H1 (cell line): ENCODE measurements around the gene CTSC. TPM values are rescaled to one million over a fixed set of nuclear protein-coding genes. Genes with fewer than 3 reads are reported as not detected.

Experiments
- CTCF ChIA-PET: fragments of 300-600 bp; sonication (Branson Sonifier 250); formaldehyde crosslinking; loops from one replicate; lab custom pipeline; 2021; ENCODE audit not compliant: partially characterized antibody; lab: Charles Lee
- POLR2A ChIA-PET: fragments of 300-600 bp; sonication (Branson Sonifier 250); formaldehyde crosslinking; loops from one replicate; lab custom pipeline; 2021; ENCODE audit warnings: inconsistent platforms; ENCODE audit not compliant: partially characterized antibody; lab: Charles Lee
- DNase-seq, 2 experiments: peaks; one replicate each; pipeline versions ENCODE4 v3.0.0 to v3.0.0-alpha.2; 2010 to 2022; ENCODE audit warnings: low spot score in 2 of 2, low read depth in 1 of 2, mixed read lengths in 1 of 2
- FAIRE-seq: peaks from 2 replicates; lab custom pipeline; 2011; peaks lifted over from hg19 to GRCh38; lab: Jason Lieb, UNC
- H2AFZ ChIP-seq: 2 replicates; pipeline ENCODE4 v1.8.1; 2012; ENCODE audit warnings: low read length, inconsistent platforms
- H2AK5ac ChIP-seq: 2 replicates; pipeline ENCODE4 v1.6.1; 2013; ENCODE audit warnings: low read depth, low read length
- H2BK120ac ChIP-seq: replicated peaks from 2 replicates; pipeline ENCODE3; 2013; ENCODE audit warnings: low read depth, low read length, inconsistent platforms
- H2BK12ac ChIP-seq: 2 replicates; pipeline ENCODE4 v1.6.1; 2013; ENCODE audit warnings: low read depth, low read length
- H2BK15ac ChIP-seq: 2 replicates; pipeline ENCODE4 v1.6.1; 2013; ENCODE audit warnings: low read length
- H2BK20ac ChIP-seq: 2 replicates; pipeline ENCODE4 v1.6.1; 2013; ENCODE audit warnings: low read length
- H2BK5ac ChIP-seq: 2 replicates; pipeline ENCODE4 v1.6.1; 2013; ENCODE audit warnings: low read depth, low read length
- H3K14ac ChIP-seq: 2 replicates; pipeline ENCODE4 v1.6.1; 2013; ENCODE audit warnings: inconsistent platforms; ENCODE audit not compliant: insufficient read length
- H3K18ac ChIP-seq: 2 replicates; pipeline ENCODE4 v1.6.1; 2013; ENCODE audit warnings: low read length; ENCODE audit errors: extremely low read depth
- H3K23ac ChIP-seq: 2 replicates; pipeline ENCODE4 v1.6.1; 2013; ENCODE audit warnings: inconsistent platforms; ENCODE audit not compliant: insufficient read length
- H3K23me2 ChIP-seq: 2 replicates; pipeline ENCODE4 v1.6.1; 2013; ENCODE audit warnings: low read depth, low read length
- H3K27ac ChIP-seq: 2 replicates; pipeline ENCODE4 v1.6.1; 2011; ENCODE audit warnings: low read depth, low read length, inconsistent platforms
- H3K27me3 ChIP-seq, 4 experiments: replicated peaks in 1 of 4; 1 replicate in 1 of 4; 2 replicates in 3 of 4; pipeline versions ENCODE4 v1.6.1 to v1.8.1; 2011 to 2013; ENCODE audit warnings: low read length in 3 of 4, mild to moderate bottlenecking in 3 of 4, inconsistent platforms in 2 of 4, mixed read lengths in 2 of 4, moderate library complexity in 1 of 4; ENCODE audit not compliant: control insufficient read depth in 3 of 4, insufficient read depth in 3 of 4; ENCODE audit errors: extremely low read depth in 1 of 4
- H3K36me3 ChIP-seq, 4 experiments: 2 replicates each; pipeline versions ENCODE4 v1.6.1 to v1.8.1; 2011 to 2013; ENCODE audit warnings: mild to moderate bottlenecking in 4 of 4, low read length in 3 of 4, moderate library complexity in 2 of 4, control low read depth in 1 of 4, inconsistent platforms in 1 of 4; ENCODE audit not compliant: insufficient read depth in 4 of 4, control insufficient read depth in 2 of 4
- H3K4ac ChIP-seq: replicated peaks from 2 replicates; pipeline ENCODE3; 2013; ENCODE audit warnings: low read length, low read depth, mixed read lengths, inconsistent platforms; ENCODE audit not compliant: insufficient read length
- H3K4me1 ChIP-seq, 4 experiments: replicated peaks in 1 of 4; 1 replicate in 1 of 4; 2 replicates in 3 of 4; pipeline versions ENCODE4 v1.6.1 to v1.8.1; 2011 to 2013; ENCODE audit warnings: low read length in 3 of 4, inconsistent platforms in 2 of 4, mixed read lengths in 1 of 4; ENCODE audit not compliant: insufficient read depth in 4 of 4, control insufficient read depth in 3 of 4
- H3K4me2 ChIP-seq, 2 experiments: 2 replicates each; pipeline versions ENCODE4 v1.6.1 to v1.8.1; 2011 to 2013; ENCODE audit warnings: low read depth in 2 of 2, low read length in 2 of 2, control low read depth in 1 of 2, inconsistent platforms in 1 of 2, mild to moderate bottlenecking in 1 of 2; ENCODE audit not compliant: insufficient read depth in 1 of 2
- H3K4me3 ChIP-seq, 4 experiments: fragments of 200-600, 300-600 bp in 1 of 4; sonication (generic), shearing (Covaris generic), sonication (Bioruptor Twin) in 1 of 4; 2 replicates each; pipeline versions ENCODE4 v1.5.1 to v1.8.1; 2011 to 2016; ENCODE audit warnings: low read length in 4 of 4, low read depth in 3 of 4, control low read depth in 2 of 4, inconsistent platforms in 2 of 4, mild to moderate bottlenecking in 2 of 4, mixed read lengths in 1 of 4, moderate library complexity in 1 of 4; ENCODE audit not compliant: insufficient read depth in 2 of 4; ENCODE audit errors: extremely low read depth in 1 of 4
- H3K56ac ChIP-seq: replicated peaks from 2 replicates; pipeline ENCODE3; 2013; ENCODE audit warnings: low read depth, mild to moderate bottlenecking, mixed read lengths, low read length, inconsistent platforms; ENCODE audit not compliant: insufficient read length
- H3K79me1 ChIP-seq: 2 replicates; pipeline ENCODE4 v1.6.1; 2013; ENCODE audit warnings: low read depth, low read length, control low read depth
- H3K79me2 ChIP-seq, 2 experiments: 2 replicates each; pipeline versions ENCODE4 v1.6.1 to v1.8.1; 2012 to 2013; ENCODE audit warnings: low read length in 2 of 2, mild to moderate bottlenecking in 2 of 2, inconsistent platforms in 1 of 2; ENCODE audit not compliant: insufficient read depth in 2 of 2, control insufficient read depth in 1 of 2
- H3K9ac ChIP-seq, 4 experiments: replicated peaks in 1 of 4; 1 replicate in 1 of 4; 2 replicates in 3 of 4; pipeline versions ENCODE4 v1.6.1 to v1.8.1; 2011 to 2013; ENCODE audit warnings: low read depth in 3 of 4, low read length in 3 of 4, control low read depth in 2 of 4, mild to moderate bottlenecking in 2 of 4, moderate library complexity in 2 of 4, inconsistent platforms in 1 of 4; ENCODE audit errors: extremely low read depth in 1 of 4
- H3K9me3 ChIP-seq, 2 experiments: 2 replicates each; pipeline versions ENCODE4 v1.6.1 to v1.8.1; 2012 to 2013; ENCODE audit warnings: mild to moderate bottlenecking in 2 of 2, moderate library complexity in 2 of 2, control low read depth in 1 of 2, inconsistent platforms in 1 of 2, low read depth in 1 of 2, low read length in 1 of 2, mixed read lengths in 1 of 2; ENCODE audit not compliant: insufficient read depth in 2 of 2
- H4K20me1 ChIP-seq, 2 experiments: replicated peaks in 1 of 2; 2 replicates each; pipeline versions ENCODE3 to v1.8.1; 2011 to 2013; ENCODE audit warnings: inconsistent platforms in 2 of 2, low read length in 2 of 2, mild to moderate bottlenecking in 1 of 2; ENCODE audit not compliant: insufficient read depth in 2 of 2, control insufficient read depth in 1 of 2
- H4K5ac ChIP-seq: 2 replicates; pipeline ENCODE4 v1.6.1; 2013; ENCODE audit warnings: low read length, low read depth, mixed read lengths, inconsistent platforms; ENCODE audit not compliant: insufficient read length
- H4K8ac ChIP-seq: 2 replicates; pipeline ENCODE4 v1.8.0; 2013; ENCODE audit warnings: mild to moderate bottlenecking, moderate library complexity, low read length, inconsistent platforms; ENCODE audit not compliant: insufficient read depth; ENCODE audit errors: extremely low read depth
- H4K91ac ChIP-seq: replicated peaks from 2 replicates; pipeline ENCODE3; 2013; ENCODE audit warnings: low read length, mixed read lengths, inconsistent platforms; ENCODE audit not compliant: insufficient read length
- BCL11A ChIP-seq, 2 experiments: IDR thresholded peaks; one replicate each; pipeline ENCODE4 v1.6.1; 2011; ENCODE audit warnings: low read depth in 2 of 2, low read length in 2 of 2, mild to moderate bottlenecking in 2 of 2
- CTBP2 ChIP-seq: IDR thresholded peaks from 2 replicates; pipeline ENCODE4 v1.7.0; 2011; ENCODE audit warnings: borderline replicate concordance, mild to moderate bottlenecking, moderate library complexity, mixed read lengths, low read length; ENCODE audit not compliant: insufficient read depth, insufficient read length
- WGBS, 2 experiments: shearing (Covaris generic) in 1 of 2; methylation state at CpG; one replicate each; pipeline versions ENCODE4 v1.1.6 to v1.1.7; 2013 to 2015; ENCODE audit warnings: low lambda C conversion rate in 2 of 2, mixed read lengths in 2 of 2, inconsistent platforms in 1 of 2, low coverage in 1 of 2, missing lambda C conversion rate in 1 of 2; ENCODE audit not compliant: insufficient replicate concordance in 2 of 2, insufficient coverage in 1 of 2, insufficient read length in 1 of 2; ENCODE audit errors: extremely low coverage in 1 of 2, missing lambda C conversion rate in 1 of 2; 5-methylcytosine and 5-hydroxymethylcytosine counted together
- polyA plus RNA-seq, 7 experiments: library from polyadenylated mRNA; depleted of rRNA in 3 of 7; stranded (reverse) in 5 of 7; unstranded in 2 of 7; fragments of >200 nt in 5 of 7; fragments of 200-250 nt in 2 of 7; gene quantifications; 1 replicate in 5 of 7; 2 replicates in 1 of 7; 4 replicates in 1 of 7; pipeline versions ENCODE4 v1.2.1 to v1.2.3, GENCODE V29; 2011 to 2013; ENCODE audit warnings: missing spikeins in 2 of 7, mixed read lengths in 2 of 7
- total RNA-seq: library from RNA; stranded (reverse); fragmentation: NEBNext Ultra II Directional; extraction: Animal tissue kit (Norgen Biotek cat#: 25700); gene quantifications from 2 replicates; pipeline ENCODE4 v1.2.1, GENCODE V29; 2021

The CTSC gene
- total and polyA plus RNA-seq, 2 of the 8 experiments (the other 6 are each of a cell fraction or from before 2014, with no cell fraction given) = 347 to 369 TPM

GRCh38 chr11:88304352-88304751 is 33.2 kb downstream of the CTSC start:
- no peak overlapping the region for H2BK12ac ChIP-seq
- H3K27me3 ChIP-seq = no peaks in the 10 kb centered on the region
- peaks cover 0 to 64% of the 10 kb centered on the region in 2 experiments; a peak in 3 of 4 replicates for H3K79me2 ChIP-seq
- FAIRE-seq (no peak), DNase-seq (no peak)
- no peak overlapping the region for H2BK120ac ChIP-seq
- no peak overlapping the region for H2BK15ac ChIP-seq
- H3K27ac ChIP-seq = no peak overlapping the region
- POLR2A ChIA-PET = no interaction called here
- peaks cover 7% of the 10 kb centered on the region for H3K79me1 ChIP-seq
- no peak overlapping the region for H3K18ac ChIP-seq
- CTCF ChIA-PET = interaction anchor here (0.9 kb wide), 1 partner anchor 32 kb away, joined by 4 read pairs; no protein-coding TSS in a partner anchor
- H4K91ac ChIP-seq = no peak overlapping the region
- H2AK5ac ChIP-seq = no peak overlapping the region
- H3K36me3 ChIP-seq = peaks cover 3 to 65% (median 32%) of the 10 kb centered on the region in 4 experiments; a peak in 7 of 8 replicates
- H4K20me1 ChIP-seq = no peaks in the 10 kb centered on the region
- H3K4me1 ChIP-seq = peaks cover 5 to 22% (median 17%) of the 10 kb centered on the region in 4 experiments; a peak in 6 of 7 replicates
- no peak overlapping the region for H3K4ac ChIP-seq
- no peak overlapping the region for H3K14ac ChIP-seq
- no peak overlapping the region for H2BK20ac ChIP-seq
- no peaks in the 10 kb centered on the region; the same call in 1 of the 2 replicates for H3K23me2 ChIP-seq
- H3K9me3 ChIP-seq = no peaks in the 10 kb centered on the region
- no peak overlapping the region for H2BK5ac ChIP-seq
- H3K56ac ChIP-seq = no peak overlapping the region
- TF ChIP-seq BCL11A (IDR thresholded peaks at IDR 0.05; ENCODE audit: low read depth in 2 of 2, low read length in 2 of 2) (no peak), CTBP2 (no peak)
- no peak overlapping the region for H4K5ac ChIP-seq
- H3K4me2 ChIP-seq = no peak overlapping the region
- H4K8ac ChIP-seq = no peak overlapping the region
- no peak overlapping the region for H2AFZ ChIP-seq
- no peak overlapping the region for H3K9ac ChIP-seq
- no peak overlapping the region for H3K23ac ChIP-seq
- H3K4me3 ChIP-seq = no peak overlapping the region
- WGBS, 2 experiments = 89% methylated on average over 1 of the region's 1 CpG; no CpG with 5 or more reads in 1 of the 2 experiments
